Ascending aorta (tissue), 2 donors: Measurements from ENCODE around the gene MAGI1. TPM values are rescaled to one million over a fixed set of nuclear protein-coding genes. Genes with fewer than 3 reads are reported as not detected.

Experiments
- DNase-seq, 2 donors: peaks; one replicate each; pipeline ENCODE4 v3.0.0-alpha.2; 2019; ENCODE audit warnings: low spot score in 2 of 2
- H3K27ac ChIP-seq, 2 donors: fragments of 200-600 bp; sonication (generic); one replicate each; pipeline ENCODE4 v1.5.1; 2016 to 2017; ENCODE audit warnings: mild to moderate bottlenecking in 1 of 2
- H3K27me3 ChIP-seq: fragments of 200-600 bp; sonication (generic); one replicate; pipeline ENCODE4 v1.5.1; 2017
- H3K36me3 ChIP-seq, 2 donors: fragments of 200-600 bp; sonication (generic); one replicate each; pipeline ENCODE4 v1.5.1; 2016
- H3K4me1 ChIP-seq, 2 donors: fragments of 200-600 bp; sonication (generic); one replicate each; pipeline ENCODE4 v1.5.1; 2016 to 2017; ENCODE audit warnings: mild to moderate bottlenecking in 1 of 2
- H3K4me3 ChIP-seq, 2 donors: fragments of 200-600 bp; sonication (generic); one replicate each; pipeline ENCODE4 v1.5.1; 2016 to 2017; ENCODE audit warnings: mild to moderate bottlenecking in 1 of 2
- H3K9me3 ChIP-seq, 2 donors: fragments of 200-600 bp; sonication (generic); one replicate each; pipeline ENCODE4 v1.5.1; 2016
- intact Hi-C: fragments of 100-400 bp; cut with DNase I; formaldehyde crosslinking; loops from one replicate; pipeline ENCODE4 v1.15.1; 2023
- total RNA-seq: library from RNA; depleted of rRNA; stranded (reverse); fragments of >200 nt; gene quantifications from one replicate; pipeline ENCODE4 v1.1.0, GENCODE V29; 2016
- TF ChIP-seq, protein P1 (sequence below), 3 experiments: fragments of 200-600 bp in 2 of 3; fragments of 450-650 bp in 1 of 3; sonication (generic) in 2 of 3; IDR thresholded peaks; one replicate each; pipeline ENCODE4 v1.5.1; 2016 to 2019; ENCODE audit warnings: antibody characterized with exemption in 3 of 3, mild to moderate bottlenecking in 1 of 3, moderate library complexity in 1 of 3

MAGI1 gene
- total RNA-seq, 1 donor from 2014 or later: 28.4 TPM

DNA sequence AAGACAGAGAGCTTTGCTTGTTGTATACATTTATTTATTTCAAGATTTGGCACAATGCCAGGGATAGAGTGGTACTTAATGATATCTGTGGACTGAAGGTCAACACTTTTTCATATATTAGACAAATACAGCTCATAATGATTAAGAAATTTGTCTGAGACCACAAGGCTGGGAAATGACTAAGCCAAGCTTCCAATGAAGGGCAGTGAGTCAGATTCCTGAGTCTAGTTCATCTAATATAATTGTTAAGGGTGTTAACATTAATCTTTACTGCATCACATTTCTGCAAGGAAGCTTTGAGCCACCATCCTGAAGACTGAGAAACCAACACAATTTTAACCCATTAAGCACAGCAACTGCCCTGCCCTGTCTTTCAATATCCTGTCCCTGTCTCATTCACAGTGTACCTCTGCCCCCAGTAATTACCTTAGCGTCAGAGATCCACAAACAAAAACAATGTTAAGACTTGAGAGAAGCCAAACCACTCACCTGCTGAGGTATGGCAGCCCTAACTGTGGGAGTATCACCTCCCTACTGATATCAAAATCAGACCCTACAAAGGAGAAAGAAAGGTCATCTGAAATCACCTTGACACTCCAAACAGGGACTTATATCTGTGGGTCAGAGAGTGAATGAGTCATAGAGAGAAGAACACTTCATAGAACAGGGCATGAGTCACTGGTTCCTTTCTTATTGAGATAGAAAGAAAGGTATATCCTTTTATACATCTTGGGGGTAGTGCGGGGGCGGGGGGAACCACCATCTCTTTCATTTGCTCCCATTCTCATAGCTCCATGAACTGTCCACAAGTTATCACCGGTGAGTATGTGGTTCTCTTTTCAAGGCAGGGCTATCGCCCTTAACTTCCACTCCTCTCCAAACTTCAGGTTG is 74.7 kb downstream of the MAGI1 start:
- H3K27ac ChIP-seq: no peak overlapping the region
- intact Hi-C loops: no loop called here

DNA sequence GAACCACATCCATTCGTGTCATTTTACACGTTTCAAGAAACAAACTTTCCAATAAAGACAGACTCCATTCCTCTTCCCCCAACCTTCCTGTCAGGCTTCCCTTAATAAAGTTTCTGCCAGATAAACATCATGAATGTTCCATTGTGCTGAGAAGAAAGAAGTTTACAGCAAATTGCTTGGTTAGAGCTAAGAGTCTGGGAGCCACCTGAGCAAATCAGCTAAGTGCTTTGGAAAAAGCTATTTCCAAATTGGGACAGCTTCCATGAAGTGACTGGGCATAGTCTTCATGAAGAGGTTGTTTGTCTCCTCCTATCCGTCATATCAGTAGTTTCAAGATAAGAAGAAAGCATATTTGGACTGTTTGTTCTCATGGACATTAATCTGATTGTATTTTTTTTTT is 77.0 kb downstream of the MAGI1 start:
- intact Hi-C loops: no loop called here
- TF ChIP-seq, protein P1, sequence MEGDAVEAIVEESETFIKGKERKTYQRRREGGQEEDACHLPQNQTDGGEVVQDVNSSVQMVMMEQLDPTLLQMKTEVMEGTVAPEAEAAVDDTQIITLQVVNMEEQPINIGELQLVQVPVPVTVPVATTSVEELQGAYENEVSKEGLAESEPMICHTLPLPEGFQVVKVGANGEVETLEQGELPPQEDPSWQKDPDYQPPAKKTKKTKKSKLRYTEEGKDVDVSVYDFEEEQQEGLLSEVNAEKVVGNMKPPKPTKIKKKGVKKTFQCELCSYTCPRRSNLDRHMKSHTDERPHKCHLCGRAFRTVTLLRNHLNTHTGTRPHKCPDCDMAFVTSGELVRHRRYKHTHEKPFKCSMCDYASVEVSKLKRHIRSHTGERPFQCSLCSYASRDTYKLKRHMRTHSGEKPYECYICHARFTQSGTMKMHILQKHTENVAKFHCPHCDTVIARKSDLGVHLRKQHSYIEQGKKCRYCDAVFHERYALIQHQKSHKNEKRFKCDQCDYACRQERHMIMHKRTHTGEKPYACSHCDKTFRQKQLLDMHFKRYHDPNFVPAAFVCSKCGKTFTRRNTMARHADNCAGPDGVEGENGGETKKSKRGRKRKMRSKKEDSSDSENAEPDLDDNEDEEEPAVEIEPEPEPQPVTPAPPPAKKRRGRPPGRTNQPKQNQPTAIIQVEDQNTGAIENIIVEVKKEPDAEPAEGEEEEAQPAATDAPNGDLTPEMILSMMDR (IDR thresholded peaks at IDR 0.05): no peak
- Histone ChIP-seq H3K27ac (no peak overlapping the region), H3K36me3 (no peaks in the 10 kb centered on the region), H3K4me1 (peaks cover 0 to 4% of the 10 kb centered on the region in 2 donors), H3K27me3 (no peaks in the 10 kb centered on the region), H3K4me3 (no peak overlapping the region), H3K9me3 (no peaks in the 10 kb centered on the region)
- no peak for DNase-seq

More for the DNA sequence above, 74.7 kb downstream of the MAGI1 start:
- Histone ChIP-seq H3K36me3 (no peaks in the 10 kb centered on the region), H3K27me3 (no peaks in the 10 kb centered on the region), H3K4me1 (peaks cover 0 to 4% of the 10 kb centered on the region in 2 donors), H3K9me3 (no peaks in the 10 kb centered on the region), H3K4me3 (no peak overlapping the region)
- DNase-seq: no peak
- TF ChIP-seq, protein P1 (IDR thresholded peaks at IDR 0.05): no peak

- intact Hi-C loops: no loop called here
- no peaks in the 10 kb centered on the region for H3K36me3 ChIP-seq
- no peaks in the 10 kb centered on the region for H3K9me3 ChIP-seq
- TF ChIP-seq, protein P1 (IDR thresholded peaks at IDR 0.05): no peak
- no peak overlapping the region for H3K4me3 ChIP-seq
- no peaks in the 10 kb centered on the region for H3K27me3 ChIP-seq
- H3K4me1 ChIP-seq: peaks cover 0 to 4% of the 10 kb centered on the region in 2 donors
- no peak for DNase-seq
- no peak overlapping the region for H3K27ac ChIP-seq
Measured at GRCh38 chr3:65961128-65961527, 77.6 kb downstream of the MAGI1 start.

GRCh38 chr3:65960087-65960486 is 78.6 kb downstream of the MAGI1 start:
- intact Hi-C loops: no loop called here
- no peak overlapping the region for H3K4me3 ChIP-seq
- no peaks in the 10 kb centered on the region for H3K27me3 ChIP-seq
- no peaks in the 10 kb centered on the region for H3K36me3 ChIP-seq
- H3K9me3 ChIP-seq: no peaks in the 10 kb centered on the region
- H3K4me1 ChIP-seq: peaks cover 0 to 4% of the 10 kb centered on the region in 2 donors
- H3K27ac ChIP-seq: no peak overlapping the region
- DNase-seq: no peak
- TF ChIP-seq, protein P1 (IDR thresholded peaks at IDR 0.05): no peak

DNA sequence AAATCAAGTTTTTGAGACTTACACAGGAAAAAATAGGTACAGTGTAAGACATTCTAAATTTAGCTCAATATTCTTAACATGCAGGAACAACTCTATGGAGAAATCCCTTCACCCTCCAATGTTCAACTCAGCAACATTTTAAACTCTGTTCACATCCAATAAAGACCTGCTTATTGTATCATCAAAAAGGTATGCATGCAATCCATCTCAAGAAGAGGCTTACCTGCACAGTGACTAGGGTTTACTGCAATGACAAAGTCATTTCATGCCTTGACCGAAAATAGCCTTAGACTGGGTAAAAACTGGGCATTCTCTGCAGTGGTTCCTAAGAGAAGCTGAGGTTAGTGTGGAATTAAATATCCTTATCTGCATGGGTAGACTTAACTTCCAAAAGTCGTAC is 80.5 kb downstream of the MAGI1 start:
- no peaks in the 10 kb centered on the region for H3K9me3 ChIP-seq
- TF ChIP-seq, protein P1 (IDR thresholded peaks at IDR 0.05): no peak
- no peak overlapping the region for H3K4me3 ChIP-seq
- intact Hi-C loops: no loop called here
- H3K4me1 ChIP-seq: peaks cover 0 to 12% of the 10 kb centered on the region in 2 donors
- no peaks in the 10 kb centered on the region for H3K36me3 ChIP-seq
- no peaks in the 10 kb centered on the region for H3K27me3 ChIP-seq
- no peak for DNase-seq
- H3K27ac ChIP-seq: no peak overlapping the region
